Immature natural killer cell (primary cell): ENCODE measurements around the gene SLC12A1. TPM values are rescaled to one million over a fixed set of nuclear protein-coding genes. Genes with fewer than 3 reads are reported as not detected.

Experiments used
- DNase-seq, 3 donors: peaks; one replicate each; pipeline ENCODE4 v3.0.0; 2022; ENCODE audit warnings: mixed read lengths in 1 of 3
- H3K27ac Mint-ChIP-seq, 6 donors: one replicate each; pipeline ENCODE4 v1.8.0; 2020; ENCODE audit warnings: mixed read lengths in 6 of 6, mild to moderate bottlenecking in 5 of 6, inconsistent platforms in 4 of 6, moderate library complexity in 3 of 6
- H3K27me3 Mint-ChIP-seq, 3 donors: one replicate each; pipeline ENCODE4 v1.8.0; 2020 to 2021; ENCODE audit warnings: low read depth in 3 of 3, mild to moderate bottlenecking in 3 of 3, mixed read lengths in 3 of 3, moderate library complexity in 3 of 3, inconsistent platforms in 1 of 3
- H3K36me3 Mint-ChIP-seq, 3 donors: one replicate each; pipeline ENCODE4 v1.8.0; 2020; ENCODE audit warnings: mixed read lengths in 3 of 3, inconsistent platforms in 2 of 3, mild to moderate bottlenecking in 2 of 3
- H3K4me1 Mint-ChIP-seq, 2 donors: one replicate each; pipeline ENCODE4 v1.8.0; 2020; ENCODE audit warnings: inconsistent platforms in 2 of 2, mild to moderate bottlenecking in 2 of 2, mixed read lengths in 2 of 2, moderate library complexity in 1 of 2
- H3K4me3 Mint-ChIP-seq, 5 donors: one replicate each; pipeline ENCODE4 v1.8.0; 2020; ENCODE audit warnings: mild to moderate bottlenecking in 5 of 5, mixed read lengths in 5 of 5, inconsistent platforms in 3 of 5, moderate library complexity in 3 of 5
- H3K9me3 Mint-ChIP-seq, 6 donors: one replicate each; pipeline ENCODE4 v1.8.0; 2020; ENCODE audit warnings: mild to moderate bottlenecking in 6 of 6, mixed read lengths in 6 of 6, inconsistent platforms in 4 of 6, moderate library complexity in 3 of 6
- polyA plus RNA-seq, 3 donors: library from polyadenylated mRNA; unstranded; fragments of 300-500 nt; fragmentation: Illumina TruSeq; gene quantifications; one replicate each; pipeline ENCODE4 v1.2.3, GENCODE V29; 2021

The SLC12A1 gene
- polyA plus RNA-seq, 3 donors from 2014 or later = not detected

DNA sequence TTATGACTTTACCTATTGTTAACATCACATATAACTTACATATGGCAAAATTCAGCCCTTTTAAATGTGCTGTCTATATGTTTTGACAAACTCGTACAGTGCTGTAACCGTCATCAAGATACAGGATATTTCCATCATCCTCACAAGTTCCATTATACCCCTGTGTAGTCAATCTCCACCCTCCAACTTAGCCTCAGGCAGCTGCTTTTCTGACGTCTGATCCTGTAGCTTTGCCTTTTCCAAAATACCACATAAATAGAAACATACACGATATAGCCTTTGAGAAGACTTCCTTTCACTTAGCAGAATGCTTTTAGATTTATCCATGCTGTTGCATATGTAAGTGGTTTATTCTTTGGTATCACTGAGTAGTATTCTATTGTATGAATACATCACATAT is 47.1 kb downstream of the SLC12A1 start:
- Mint-ChIP-seq H3K36me3 (no peaks in the 10 kb centered on the region), H3K4me3 (no peak overlapping the region), H3K27me3 (peaks cover 0 to 5% (median 3%) of the 10 kb centered on the region in 3 donors), H3K27ac (no peak overlapping the region), H3K9me3 (no peaks in the 10 kb centered on the region), H3K4me1 (no peaks in the 10 kb centered on the region)
- no peak for DNase-seq

DNA sequence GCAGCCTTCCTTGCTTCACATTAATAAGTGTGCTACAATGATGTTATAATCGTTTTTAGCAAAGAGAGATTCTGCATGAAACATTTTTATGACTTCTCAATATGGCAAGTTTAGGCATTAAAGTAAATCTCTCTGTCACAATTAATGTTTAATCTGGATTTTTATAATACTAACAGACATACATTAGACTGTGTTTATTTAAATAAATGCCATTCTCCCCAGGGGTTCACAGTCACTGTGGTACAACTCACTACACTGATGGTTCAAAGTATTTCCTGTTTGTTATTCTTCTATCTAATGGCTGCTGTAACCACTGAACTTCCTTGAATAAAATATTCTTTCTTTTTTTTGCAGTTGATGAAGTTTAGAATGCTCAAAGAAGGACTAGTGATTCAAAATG is 59.0 kb downstream of the SLC12A1 start:
- H3K27ac Mint-ChIP-seq = no peak overlapping the region
- no peaks in the 10 kb centered on the region for H3K4me1 Mint-ChIP-seq
- H3K4me3 Mint-ChIP-seq = no peak overlapping the region
- no peaks in the 10 kb centered on the region for H3K9me3 Mint-ChIP-seq
- DNase-seq = no peak
- no peaks in the 10 kb centered on the region for H3K36me3 Mint-ChIP-seq
- peaks cover 4 to 7% (median 5%) of the 10 kb centered on the region in 3 donors for H3K27me3 Mint-ChIP-seq

DNA sequence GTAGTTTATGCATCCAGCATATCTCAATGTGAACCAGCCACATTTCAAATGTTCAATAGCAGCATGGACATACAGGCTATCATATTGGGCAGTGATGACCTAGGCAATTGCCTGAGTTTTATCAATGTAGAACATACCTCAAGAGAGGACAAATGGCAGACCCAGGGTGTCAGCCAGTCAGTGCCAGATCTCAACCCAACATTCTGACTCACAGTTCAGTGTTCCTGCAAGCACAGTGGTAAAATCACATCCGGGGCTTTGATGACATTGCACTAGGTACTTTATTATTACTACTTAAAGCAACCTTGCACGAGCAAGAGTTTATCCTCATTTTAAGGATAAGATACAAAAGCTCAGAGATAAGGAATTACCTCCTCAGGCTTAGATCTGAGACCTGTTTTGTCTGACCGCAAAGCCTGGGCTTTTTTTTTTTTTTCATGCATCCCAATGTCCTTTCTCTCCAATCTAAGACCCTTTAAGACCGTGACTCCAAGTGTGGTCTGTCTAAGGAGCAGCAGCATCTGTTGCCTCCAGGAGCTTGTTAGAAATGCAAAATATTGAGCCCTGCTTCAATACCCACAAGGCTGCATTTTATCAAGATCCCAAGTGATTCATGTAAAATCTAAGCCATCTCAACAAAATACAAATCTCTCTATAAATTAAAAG is 60.1 kb downstream of the SLC12A1 start:
- Mint-ChIP-seq H3K27ac (no peak overlapping the region), H3K36me3 (no peaks in the 10 kb centered on the region), H3K27me3 (peaks cover 4 to 5% (median 5%) of the 10 kb centered on the region in 3 donors), H3K4me3 (no peak overlapping the region), H3K9me3 (no peaks in the 10 kb centered on the region), H3K4me1 (no peaks in the 10 kb centered on the region)
- DNase-seq = no peak

DNA sequence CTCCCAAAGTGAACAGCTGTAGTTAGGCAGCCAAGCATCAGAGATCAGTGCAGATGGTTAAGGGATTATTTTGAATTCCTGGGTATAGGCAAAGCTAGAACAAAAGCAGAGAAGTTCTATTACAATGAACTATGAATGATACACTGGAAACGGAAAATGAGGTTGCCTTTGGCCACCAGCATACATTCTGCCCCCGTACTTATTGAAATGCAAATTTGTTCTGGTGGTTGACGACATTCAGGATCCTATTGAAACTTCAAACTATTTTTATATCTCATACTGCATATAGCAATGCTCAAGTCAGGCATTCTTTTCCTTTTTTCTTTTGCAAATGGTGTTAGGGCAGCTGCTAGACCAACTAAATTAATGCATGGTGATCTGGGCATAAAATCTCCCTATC is 61.7 kb downstream of the SLC12A1 start:
- Mint-ChIP-seq H3K36me3 (no peaks in the 10 kb centered on the region), H3K4me1 (no peaks in the 10 kb centered on the region), H3K4me3 (no peak overlapping the region), H3K27me3 (peaks cover 4 to 5% (median 5%) of the 10 kb centered on the region in 3 donors), H3K9me3 (no peaks in the 10 kb centered on the region), H3K27ac (no peak overlapping the region)
- DNase-seq = no peak

DNA sequence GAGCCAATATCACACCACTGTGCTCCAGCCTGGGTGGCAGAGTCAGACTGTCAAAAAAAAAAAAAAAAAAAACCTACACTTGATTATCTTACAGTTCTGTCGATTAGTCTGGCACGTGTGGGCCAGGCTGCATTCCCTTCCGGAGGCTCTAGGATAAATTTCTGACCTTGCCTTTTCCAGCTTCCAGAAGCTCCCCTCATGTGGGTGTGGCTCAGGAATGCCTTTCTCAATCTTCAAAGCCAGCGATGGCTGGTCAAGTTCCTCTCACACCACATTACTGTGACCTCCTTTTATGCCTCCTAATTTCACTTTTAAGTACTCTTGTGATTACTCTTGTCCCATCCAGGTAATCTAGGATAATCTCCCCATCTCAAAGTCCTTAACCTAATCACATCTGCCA is 66.9 kb downstream of the SLC12A1 start:
- Mint-ChIP-seq H3K9me3 (peaks cover 0 to 4% (median 0%) of the 10 kb centered on the region in 6 donors), H3K27ac (no peak overlapping the region)
- DNase-seq = no peak

DNA sequence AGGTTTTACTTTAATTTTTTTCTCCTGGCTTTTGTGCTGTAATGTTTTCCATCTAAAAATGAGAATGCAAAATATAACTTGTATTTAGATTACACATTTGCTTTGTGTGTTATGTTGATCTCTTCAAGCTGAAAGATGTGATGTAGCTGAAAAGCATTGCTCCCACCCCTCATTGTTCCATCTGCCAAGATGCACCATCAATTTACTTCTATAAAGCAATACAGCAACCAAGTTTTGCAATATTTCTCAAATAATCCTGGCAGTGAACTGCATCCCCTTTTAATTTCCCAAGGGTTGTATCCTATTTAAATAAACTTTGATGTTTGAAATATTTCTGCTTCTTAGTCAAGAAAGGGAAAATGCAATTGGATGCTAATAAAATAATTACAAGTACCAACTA is 72.6 kb downstream of the SLC12A1 start:
- peaks cover 0 to 5% (median 4%) of the 10 kb centered on the region in 3 donors for H3K27me3 Mint-ChIP-seq
- H3K9me3 Mint-ChIP-seq = no peaks in the 10 kb centered on the region
- DNase-seq = no peak
- no peaks in the 10 kb centered on the region for H3K36me3 Mint-ChIP-seq
- H3K4me1 Mint-ChIP-seq = no peaks in the 10 kb centered on the region
- H3K27ac Mint-ChIP-seq = no peak overlapping the region
- no peak overlapping the region for H3K4me3 Mint-ChIP-seq

More for the DNA sequence above, 66.9 kb downstream of the SLC12A1 start:
- peaks cover 0 to 2% (median 2%) of the 10 kb centered on the region in 3 donors for H3K27me3 Mint-ChIP-seq
- H3K36me3 Mint-ChIP-seq = no peaks in the 10 kb centered on the region
- H3K4me1 Mint-ChIP-seq = no peaks in the 10 kb centered on the region
- no peak overlapping the region for H3K4me3 Mint-ChIP-seq

DNA sequence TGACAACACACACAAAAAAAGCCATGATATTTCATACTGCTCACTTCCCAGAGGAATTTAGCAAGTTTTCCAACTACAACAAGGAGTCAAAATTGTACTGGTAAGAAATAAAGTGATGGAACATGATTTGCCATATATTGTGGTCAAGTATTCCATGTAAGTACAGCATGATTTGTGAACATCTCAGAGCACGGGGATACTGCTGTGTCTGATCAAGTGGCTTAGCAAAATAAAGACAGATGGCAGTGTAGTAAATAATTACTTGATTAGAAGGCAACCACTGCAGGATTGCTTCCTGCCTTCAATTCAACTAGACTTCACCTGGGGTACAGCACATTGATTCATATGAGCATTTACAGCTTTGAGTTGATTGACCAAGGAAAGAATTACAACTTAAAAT is 73.5 kb downstream of the SLC12A1 start:
- H3K4me1 Mint-ChIP-seq = no peaks in the 10 kb centered on the region
- DNase-seq = no peak
- peaks cover 0 to 5% (median 4%) of the 10 kb centered on the region in 3 donors for H3K27me3 Mint-ChIP-seq
- no peak overlapping the region for H3K4me3 Mint-ChIP-seq
- no peaks in the 10 kb centered on the region for H3K9me3 Mint-ChIP-seq
- H3K36me3 Mint-ChIP-seq = no peaks in the 10 kb centered on the region
- no peak overlapping the region for H3K27ac Mint-ChIP-seq

DNA sequence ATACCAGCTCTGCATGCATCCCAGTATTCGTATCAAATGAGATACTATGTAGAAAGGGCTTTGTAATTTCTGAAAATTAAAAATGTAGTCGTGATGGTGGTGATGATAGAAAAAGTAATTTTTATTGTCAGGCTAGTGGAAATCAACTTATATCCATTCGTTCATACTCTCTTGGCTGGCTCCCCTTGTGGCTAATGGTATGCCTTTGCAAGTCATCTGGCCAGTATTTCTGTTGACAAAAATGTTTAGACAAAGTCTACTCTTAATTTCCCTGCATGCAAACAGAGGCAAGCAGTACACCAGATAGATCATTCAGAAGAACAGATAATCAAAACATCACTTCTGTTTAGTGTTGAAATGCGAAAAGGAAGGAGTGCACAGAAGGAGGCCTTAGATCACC is 75.6 kb downstream of the SLC12A1 start:
- Mint-ChIP-seq H3K27ac (no peak overlapping the region), H3K27me3 (peaks cover 0 to 8% (median 6%) of the 10 kb centered on the region in 3 donors)

DNA sequence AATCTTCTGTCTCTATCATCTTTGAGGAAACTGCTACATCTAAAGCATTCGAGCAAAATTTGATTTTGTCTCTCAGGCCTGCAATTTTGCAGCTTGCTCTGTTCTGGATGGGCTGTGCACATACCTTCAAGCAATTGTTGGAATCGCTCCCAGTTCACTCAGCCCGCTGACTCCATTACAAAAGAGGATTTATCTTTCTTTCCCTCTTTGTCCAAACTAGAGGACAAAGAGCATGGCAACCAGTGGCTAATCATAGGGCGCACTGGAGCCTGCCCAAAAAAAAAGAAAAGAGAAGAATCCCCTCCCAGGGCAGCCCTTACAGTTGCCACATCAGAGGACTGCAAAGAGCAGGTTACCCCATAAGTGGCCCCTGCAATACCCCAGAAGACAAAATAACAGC is 76.1 kb downstream of the SLC12A1 start:
- peaks cover 0 to 8% (median 6%) of the 10 kb centered on the region in 3 donors for H3K27me3 Mint-ChIP-seq
- peaks cover 0 to 10% of the 10 kb centered on the region in 2 donors for H3K4me1 Mint-ChIP-seq

More for the DNA sequence above, 75.6 kb downstream of the SLC12A1 start:
- no peak for DNase-seq
- H3K9me3 Mint-ChIP-seq = no peaks in the 10 kb centered on the region
- peaks cover 0 to 10% of the 10 kb centered on the region in 2 donors for H3K4me1 Mint-ChIP-seq
- no peak overlapping the region for H3K4me3 Mint-ChIP-seq
- H3K36me3 Mint-ChIP-seq = no peaks in the 10 kb centered on the region

DNA sequence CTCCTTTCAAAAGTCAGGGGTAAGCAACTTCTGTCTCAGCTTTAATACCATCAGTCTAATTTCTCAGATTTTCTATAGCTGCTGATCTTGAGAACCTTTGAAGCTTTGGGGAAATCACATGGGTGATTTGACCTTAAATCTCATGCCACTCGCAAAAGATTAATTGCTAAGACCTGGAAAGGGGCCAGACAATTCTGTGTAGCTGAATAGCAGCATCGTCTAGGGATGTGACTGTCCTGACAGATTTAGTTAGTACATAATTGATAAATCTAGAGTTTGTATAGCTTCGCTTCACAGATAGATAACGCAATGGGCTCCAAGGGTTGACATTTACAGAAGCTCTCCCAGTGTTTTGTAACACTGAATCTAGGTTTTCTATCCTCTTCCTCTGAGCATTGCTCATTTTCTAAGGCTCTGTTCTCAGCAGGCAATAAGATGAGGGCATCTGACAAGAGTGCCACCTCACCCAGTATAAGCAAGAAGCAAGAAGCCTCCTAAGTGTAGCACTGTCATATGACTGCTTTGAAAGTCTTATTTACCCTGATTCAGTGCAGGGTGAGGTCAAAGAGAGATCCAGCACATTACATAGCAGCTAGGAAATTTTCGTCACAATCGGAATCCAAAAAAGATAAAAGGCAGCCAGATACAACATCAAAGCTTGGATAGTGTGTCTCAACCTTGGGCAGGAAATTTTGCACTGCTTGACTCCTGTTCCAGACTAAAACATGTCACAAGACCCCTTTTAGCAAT is 77.5 kb downstream of the SLC12A1 start:
- Mint-ChIP-seq H3K9me3 (no peaks in the 10 kb centered on the region), H3K4me3 (no peak overlapping the region), H3K27me3 (peaks cover 0 to 6% (median 6%) of the 10 kb centered on the region in 3 donors), H3K4me1 (peaks cover 0 to 10% of the 10 kb centered on the region in 2 donors), H3K36me3 (no peaks in the 10 kb centered on the region), H3K27ac (no peak overlapping the region)
- no peak for DNase-seq

More for the DNA sequence above, 76.1 kb downstream of the SLC12A1 start:
- Mint-ChIP-seq H3K27ac (no peak overlapping the region), H3K9me3 (no peaks in the 10 kb centered on the region), H3K36me3 (no peaks in the 10 kb centered on the region), H3K4me3 (no peak overlapping the region)
- no peak for DNase-seq

DNA sequence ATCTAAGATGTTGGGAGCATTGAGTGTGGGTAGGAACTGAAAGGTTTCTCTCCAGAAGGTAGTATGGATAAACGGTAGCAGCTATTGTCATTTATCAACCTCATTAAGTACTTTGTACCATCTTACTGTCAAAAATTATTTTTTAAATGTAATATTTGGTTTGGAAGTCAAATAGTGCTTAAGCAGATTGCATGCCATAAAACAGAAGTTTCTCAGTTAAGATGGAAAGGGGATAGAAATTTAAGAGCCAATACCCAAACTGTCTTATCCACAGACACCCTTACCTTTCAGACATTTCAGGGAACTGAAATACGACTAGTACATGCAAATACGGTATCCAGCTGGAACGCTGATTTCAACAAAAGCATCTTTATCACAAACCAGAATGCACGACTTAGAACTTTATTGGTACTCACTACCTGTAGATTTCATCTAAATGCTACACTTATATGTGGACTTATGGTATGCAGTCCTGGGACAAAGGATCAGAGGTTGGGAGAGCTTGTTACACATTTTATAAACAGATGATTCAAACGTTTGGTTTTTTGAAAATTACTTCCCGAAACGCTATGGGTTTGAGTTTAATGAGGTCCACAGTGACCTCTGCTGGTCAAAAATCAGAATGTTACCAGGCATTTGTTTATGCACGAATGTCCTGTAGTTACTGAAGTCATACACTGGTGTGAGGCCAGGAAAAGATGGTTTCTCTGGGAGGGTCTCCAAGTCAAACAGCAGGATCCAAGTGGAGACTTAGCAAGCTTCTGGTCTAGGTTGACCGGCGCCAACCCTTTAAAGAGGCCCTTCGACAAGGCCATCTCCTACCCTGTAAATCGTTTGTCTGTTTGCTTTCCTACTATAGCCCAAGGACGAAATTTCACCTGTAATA is 79.5 kb downstream of the SLC12A1 start:
- Mint-ChIP-seq H3K27ac (no peak overlapping the region), H3K4me1 (peaks cover 0 to 10% of the 10 kb centered on the region in 2 donors), H3K4me3 (peak overlapping the region in 1 of 5 donors; percentile 18), H3K9me3 (no peaks in the 10 kb centered on the region), H3K27me3 (peaks cover 0 to 6% (median 3%) of the 10 kb centered on the region in 3 donors), H3K36me3 (no peaks in the 10 kb centered on the region)
- peak; percentile 14 to 35 (median 19) for DNase-seq

DNA sequence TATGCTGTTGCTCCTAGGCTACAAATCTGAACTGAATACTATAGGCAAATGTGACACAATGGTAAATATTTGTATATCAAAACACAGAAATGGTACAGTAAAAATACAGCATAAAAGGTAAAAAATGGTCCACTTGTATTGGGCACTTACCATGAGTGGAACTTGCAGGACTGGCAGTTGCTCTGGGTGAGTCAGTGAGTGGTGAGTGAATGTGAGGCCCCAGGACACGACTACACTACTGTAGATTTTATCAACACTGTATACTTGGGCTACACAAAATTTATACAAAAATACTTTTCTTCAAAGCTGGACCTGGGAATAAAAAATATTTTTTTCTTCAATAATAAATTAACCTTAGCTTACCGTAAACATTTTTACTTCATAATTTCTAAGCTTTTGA is 83.5 kb downstream of the SLC12A1 start:
- H3K4me3 Mint-ChIP-seq = no peak overlapping the region
- peaks cover 2 to 9% (median 3%) of the 10 kb centered on the region in 3 donors for H3K27me3 Mint-ChIP-seq
- no peak overlapping the region for H3K27ac Mint-ChIP-seq
- H3K9me3 Mint-ChIP-seq = no peaks in the 10 kb centered on the region
- H3K4me1 Mint-ChIP-seq = peaks cover 0 to 10% of the 10 kb centered on the region in 2 donors
- no peaks in the 10 kb centered on the region for H3K36me3 Mint-ChIP-seq
- no peak for DNase-seq

DNA sequence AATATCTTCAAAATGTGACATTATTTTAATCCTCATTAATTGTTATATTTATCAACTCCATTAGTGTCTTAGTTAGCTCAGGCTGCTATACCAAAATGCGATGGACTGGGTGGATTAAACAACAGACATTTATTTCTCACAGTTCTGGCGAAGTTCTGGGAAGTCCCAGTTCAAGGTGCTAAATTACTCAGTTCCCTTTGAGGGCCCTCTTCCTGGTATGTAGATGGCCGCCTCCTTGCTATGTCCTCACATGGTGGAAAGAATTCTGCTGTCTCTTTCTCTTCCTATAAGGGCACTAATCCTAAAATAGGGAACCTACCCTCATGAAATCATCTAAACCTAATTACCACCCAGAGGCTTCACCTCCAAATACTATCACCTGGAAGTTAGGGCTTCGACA is 86.4 kb downstream of the SLC12A1 start:
- H3K36me3 Mint-ChIP-seq = no peaks in the 10 kb centered on the region
- no peak overlapping the region for H3K4me3 Mint-ChIP-seq
- no peak for DNase-seq
- H3K27ac Mint-ChIP-seq = no peak overlapping the region
- no peaks in the 10 kb centered on the region for H3K4me1 Mint-ChIP-seq
- H3K27me3 Mint-ChIP-seq = peaks cover 3 to 9% (median 7%) of the 10 kb centered on the region in 3 donors
- no peaks in the 10 kb centered on the region for H3K9me3 Mint-ChIP-seq

DNA sequence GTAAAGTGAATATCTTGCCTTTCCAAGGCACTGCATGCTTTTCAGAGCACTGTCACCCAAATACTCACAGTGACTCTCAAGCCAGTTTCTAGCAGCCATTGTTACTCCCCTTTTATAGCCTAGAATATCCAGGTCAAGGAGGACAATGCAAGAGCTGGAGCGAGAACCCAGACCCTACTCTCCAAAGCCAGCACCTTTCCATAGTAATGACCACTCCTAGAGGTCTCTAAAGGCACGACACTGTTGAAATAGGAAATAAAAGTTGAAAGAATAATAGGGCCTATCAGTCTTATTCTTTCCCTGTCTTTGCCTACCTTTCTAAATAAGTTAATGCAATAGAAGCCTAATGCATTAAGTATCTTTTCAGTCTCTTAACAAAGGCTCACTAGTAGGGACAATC is 91.6 kb downstream of the SLC12A1 start:
- peaks cover 3 to 12% (median 7%) of the 10 kb centered on the region in 3 donors for H3K27me3 Mint-ChIP-seq
- no peak for DNase-seq
- H3K9me3 Mint-ChIP-seq = no peaks in the 10 kb centered on the region
- H3K4me3 Mint-ChIP-seq = no peak overlapping the region
- no peak overlapping the region for H3K27ac Mint-ChIP-seq
- H3K36me3 Mint-ChIP-seq = no peaks in the 10 kb centered on the region
- no peaks in the 10 kb centered on the region for H3K4me1 Mint-ChIP-seq
